ENCODE results near the gene SRRM4. TPM values are rescaled to one million over a fixed set of nuclear protein-coding genes. Genes with fewer than 3 reads are reported as not detected.

SRRM4 gene
- total RNA-seq, 1 experiment from 2014 or later = not detected

DNA sequence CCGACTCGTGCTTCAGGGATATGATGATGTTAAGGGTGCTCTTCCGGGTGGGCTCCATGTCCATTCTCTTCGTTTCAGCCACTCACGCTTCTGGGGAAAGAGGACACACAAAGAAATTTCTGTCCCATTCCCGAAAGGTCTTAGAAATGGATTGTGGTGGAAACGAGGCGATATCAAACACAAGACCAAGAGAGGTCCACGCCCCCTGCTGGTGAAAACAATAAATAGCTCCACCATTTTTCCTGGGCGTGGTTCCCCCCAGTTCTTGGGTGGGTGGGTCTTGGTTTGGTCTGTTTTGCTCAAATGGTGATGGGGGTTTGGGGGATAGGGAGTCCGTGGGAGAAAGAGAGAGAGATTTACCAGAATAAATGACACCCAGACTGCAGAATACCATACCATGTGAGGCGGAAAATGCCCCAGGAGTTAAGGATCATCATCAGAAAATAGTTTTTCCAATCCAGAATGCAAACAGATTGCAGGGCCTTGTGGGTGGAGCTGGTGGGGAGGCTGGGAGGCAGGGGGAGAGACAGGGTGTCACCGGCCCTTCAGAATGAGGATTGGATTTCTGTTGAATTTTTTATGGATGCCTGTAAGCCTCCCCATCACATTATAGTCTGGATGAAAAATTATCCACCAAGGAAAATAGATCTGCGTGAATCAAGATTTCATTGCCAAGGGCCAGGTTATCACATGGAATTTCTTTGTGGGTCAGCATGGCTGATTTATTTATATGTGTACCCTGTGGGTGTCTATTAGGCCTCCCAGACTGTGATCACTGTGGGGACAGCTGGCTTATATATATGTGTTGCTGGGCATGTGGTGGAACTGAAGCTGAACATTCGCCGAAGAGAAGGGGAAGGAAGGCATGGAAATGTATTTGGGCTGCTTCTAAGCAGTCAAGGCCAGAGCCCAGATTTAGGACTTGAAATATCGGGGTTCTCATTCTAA is 55.8 kb downstream of the SRRM4 start:
- H3K4me3 ChIP-seq = no peak overlapping the region
- DNase-seq = no peak
- H3K9me3 ChIP-seq = no peaks in the 10 kb centered on the region
- H3K36me3 ChIP-seq = no peaks in the 10 kb centered on the region
- H3K27me3 ChIP-seq = no peaks in the 10 kb centered on the region

DNA sequence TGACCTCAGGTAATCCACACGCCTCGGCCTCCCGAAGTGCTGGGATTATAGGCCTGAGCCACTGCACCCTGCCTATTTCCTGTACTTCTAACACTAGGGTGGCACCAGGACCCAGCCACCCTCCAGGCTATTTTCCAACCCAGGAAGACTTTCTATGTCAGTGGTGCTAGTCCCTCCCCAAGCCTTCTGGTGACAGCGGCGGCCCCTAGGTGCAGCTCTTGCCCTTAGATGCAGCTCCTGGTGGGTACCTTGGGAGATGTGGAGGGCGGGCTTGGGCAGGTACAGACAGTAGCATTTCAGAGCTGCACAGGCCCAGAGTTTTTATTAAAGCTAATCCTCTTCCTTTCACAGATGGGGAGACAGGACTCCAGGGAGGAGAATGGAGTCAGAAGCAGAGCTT is 62.8 kb downstream of the SRRM4 start:
- no peak for DNase-seq
- Histone ChIP-seq H3K27me3 (no peaks in the 10 kb centered on the region), H3K9me3 (no peaks in the 10 kb centered on the region), H3K36me3 (no peaks in the 10 kb centered on the region), H3K4me3 (no peak overlapping the region)

DNA sequence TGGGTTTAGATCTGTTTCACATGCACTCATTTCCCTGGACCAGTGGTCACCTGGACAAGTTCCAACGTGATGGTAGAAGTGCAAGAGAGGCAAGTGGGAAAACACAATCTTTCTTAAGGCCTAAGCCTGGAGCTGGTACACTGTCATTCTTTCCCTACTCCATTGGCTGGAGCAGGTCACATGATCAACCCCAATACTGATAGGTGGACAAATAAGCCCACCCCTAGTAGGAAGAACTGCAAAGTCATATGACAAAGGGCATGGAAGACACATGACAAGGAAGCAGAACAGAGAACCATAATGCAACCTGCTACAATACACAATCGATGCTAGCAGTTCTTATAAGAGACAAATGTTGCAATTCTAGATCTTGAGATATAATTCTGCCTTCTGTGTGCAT is 66.3 kb downstream of the SRRM4 start:
- Histone ChIP-seq H3K27me3 (no peaks in the 10 kb centered on the region), H3K36me3 (no peaks in the 10 kb centered on the region), H3K9me3 (no peaks in the 10 kb centered on the region), H3K4me3 (no peak overlapping the region)
- DNase-seq = no peak

DNA sequence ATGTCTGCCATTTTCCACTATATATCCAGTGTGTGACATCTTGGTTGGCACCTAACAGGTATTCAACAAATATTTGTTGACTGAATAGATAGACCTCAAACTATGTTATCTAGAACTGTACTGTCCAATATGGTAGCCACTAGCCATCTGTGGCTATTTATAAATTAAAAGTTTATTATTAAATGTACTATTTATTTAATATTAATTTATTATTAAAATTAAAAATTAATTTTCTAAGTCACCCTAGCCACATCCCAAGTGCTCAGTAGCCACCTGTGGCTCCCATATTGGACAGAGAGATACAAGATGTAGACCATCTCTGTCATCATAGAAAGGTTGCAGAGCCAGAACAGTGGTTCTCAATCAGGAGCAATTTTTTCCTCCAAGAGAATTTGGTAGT is 69.3 kb downstream of the SRRM4 start:
- H3K4me3 ChIP-seq = no peak overlapping the region
- H3K27me3 ChIP-seq = no peaks in the 10 kb centered on the region
- H3K9me3 ChIP-seq = no peaks in the 10 kb centered on the region
- H3K36me3 ChIP-seq = no peaks in the 10 kb centered on the region
- DNase-seq = no peak

DNA sequence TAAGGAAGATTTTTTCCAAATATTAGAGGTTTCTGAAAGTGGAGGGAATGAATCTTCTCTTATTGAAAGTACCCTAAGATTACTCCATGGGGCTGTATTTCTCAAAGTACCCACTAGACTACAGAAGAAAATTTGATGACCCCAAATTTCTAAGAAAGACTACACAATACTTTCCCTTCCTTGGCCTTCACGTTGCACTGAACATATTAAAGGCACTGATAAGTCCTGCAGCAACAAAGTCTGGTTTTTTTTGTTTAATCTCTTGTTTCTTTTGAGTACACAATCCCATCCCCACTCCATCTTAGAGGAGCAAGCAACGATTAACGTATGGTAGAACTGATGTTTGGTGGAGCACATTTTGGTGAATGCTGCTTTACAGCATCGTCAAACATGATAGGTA is 70.1 kb downstream of the SRRM4 start:
- no peak for DNase-seq
- H3K36me3 ChIP-seq = no peaks in the 10 kb centered on the region
- H3K27me3 ChIP-seq = no peaks in the 10 kb centered on the region
- H3K9me3 ChIP-seq = no peaks in the 10 kb centered on the region
- H3K4me3 ChIP-seq = no peak overlapping the region

DNA sequence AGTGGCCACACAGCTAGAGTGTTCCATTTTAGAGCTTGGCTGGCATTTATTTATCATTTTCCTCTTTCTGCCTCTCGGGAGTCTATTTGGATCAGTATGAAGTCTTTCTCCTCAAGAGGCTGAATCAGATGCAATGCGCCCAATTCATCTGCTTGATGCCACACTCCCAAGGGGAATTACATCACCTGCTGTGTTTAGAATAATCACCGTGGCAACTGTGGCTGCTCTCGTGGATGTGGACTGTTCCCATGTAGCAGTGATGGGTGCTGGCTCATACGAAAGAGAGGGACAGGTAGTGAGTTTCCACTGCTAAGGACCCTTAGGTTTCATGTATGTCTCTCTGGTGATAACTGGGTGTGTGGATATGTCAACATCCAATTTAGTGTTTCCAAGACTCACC is 70.7 kb downstream of the SRRM4 start:
- Histone ChIP-seq H3K27me3 (no peaks in the 10 kb centered on the region), H3K9me3 (no peaks in the 10 kb centered on the region), H3K4me3 (no peak overlapping the region), H3K36me3 (no peaks in the 10 kb centered on the region)
- no peak for DNase-seq

DNA sequence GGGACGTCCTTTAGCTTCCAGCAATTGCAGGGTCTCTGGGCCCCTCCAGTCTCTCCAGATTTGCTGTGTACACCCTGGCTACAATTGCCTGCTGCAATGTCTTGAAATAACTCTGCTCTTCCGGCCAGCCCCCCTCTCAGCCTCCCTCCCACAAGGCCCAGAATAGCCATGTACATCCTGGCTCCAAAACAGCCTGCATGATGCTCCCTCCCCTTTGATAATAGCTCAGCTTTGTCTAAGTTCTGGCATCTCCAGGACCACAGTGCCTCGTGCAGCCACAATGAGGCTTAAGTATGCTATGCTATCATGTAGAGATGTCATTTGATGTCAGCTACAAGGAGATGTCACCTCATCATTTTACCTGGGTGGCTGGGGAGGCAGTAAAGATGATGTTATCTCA is 74.6 kb downstream of the SRRM4 start:
- no peak for DNase-seq

DNA sequence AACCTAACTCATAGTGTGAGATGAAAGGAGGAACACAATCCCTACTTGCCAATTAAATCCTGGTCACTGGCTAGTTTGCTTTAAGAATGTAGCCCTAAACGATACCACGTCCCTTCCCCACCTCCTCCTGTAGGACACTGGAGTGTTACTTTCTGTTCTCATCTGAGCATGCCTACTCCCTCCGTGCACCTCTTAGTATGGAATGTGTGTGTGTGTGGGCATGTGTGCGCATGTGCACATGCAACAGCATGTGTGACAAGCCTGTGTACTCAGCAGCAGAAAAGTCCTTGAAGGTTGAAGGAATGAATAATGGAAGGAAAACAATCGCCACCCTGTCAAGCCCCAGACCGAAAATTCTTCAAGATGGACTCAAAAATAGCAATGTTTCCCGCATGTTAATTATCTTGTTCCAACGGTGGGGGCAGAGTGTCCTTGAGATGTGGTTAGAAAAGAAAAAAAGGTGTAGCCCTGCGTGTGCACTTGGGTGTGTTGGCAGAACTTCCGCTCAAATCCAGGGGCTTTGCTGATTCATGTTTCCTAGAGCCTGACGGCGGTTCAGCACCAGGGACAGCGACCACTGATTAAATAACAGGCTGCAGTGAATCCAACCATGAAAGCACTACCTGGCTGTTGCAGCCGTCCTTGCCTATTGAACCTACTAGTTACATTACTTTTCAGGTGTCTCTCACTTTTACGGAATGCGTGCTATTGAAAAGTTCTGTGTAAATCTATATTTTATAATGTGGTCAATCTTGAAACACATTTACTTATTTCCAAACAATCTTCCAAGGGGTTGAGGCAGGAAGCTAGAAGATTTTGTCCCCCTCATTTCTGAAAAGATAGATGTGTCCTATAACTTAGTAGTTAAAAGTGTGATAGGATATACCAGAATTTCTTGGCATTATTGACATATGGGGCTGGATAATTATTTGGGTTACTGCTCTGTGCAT is 79.8 kb downstream of the SRRM4 start:
- no peaks in the 10 kb centered on the region for H3K27me3 ChIP-seq
- no peaks in the 10 kb centered on the region for H3K9me3 ChIP-seq
- no peaks in the 10 kb centered on the region for H3K36me3 ChIP-seq
- no peak overlapping the region for H3K4me3 ChIP-seq
- DNase-seq = peak; percentile 35

More for the DNA sequence above, 74.6 kb downstream of the SRRM4 start:
- H3K9me3 ChIP-seq = no peaks in the 10 kb centered on the region
- no peak overlapping the region for H3K4me3 ChIP-seq
- no peaks in the 10 kb centered on the region for H3K36me3 ChIP-seq
- no peaks in the 10 kb centered on the region for H3K27me3 ChIP-seq

DNA sequence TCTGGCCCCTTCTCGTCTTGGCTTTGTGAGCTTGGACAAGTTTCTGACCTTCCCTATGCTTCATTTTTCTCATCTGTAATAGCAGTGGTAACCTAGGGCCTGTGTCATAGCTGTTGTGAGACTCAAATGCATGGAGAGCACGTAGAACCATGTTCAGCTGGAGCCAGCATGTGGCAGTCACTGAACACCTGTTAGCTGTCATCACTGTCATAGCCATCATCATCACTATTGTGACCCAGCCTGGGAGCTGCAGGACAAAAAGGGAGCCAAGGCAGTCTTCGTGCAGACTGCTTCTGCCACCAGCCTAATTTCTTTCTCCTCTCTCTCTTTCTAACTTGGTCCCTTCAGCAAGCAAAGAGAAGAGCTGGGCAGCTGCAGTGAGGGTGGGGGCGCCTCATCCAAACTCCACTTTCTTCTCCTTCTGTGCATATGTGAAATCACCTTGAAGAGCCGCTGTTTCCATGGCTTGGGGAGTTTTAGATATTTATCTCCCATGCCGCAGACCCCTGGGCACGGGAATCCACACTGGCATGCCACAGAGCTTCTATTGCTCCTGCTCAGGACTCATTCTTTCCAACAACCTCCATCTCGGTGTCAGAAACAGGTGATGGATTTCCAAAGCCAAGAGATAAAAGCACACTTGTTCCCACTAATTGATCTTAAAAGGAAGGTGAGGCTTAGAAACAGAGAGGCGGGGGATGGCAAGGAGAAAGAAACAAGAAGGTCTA is 87.0 kb downstream of the SRRM4 start:
- H3K9me3 ChIP-seq = no peaks in the 10 kb centered on the region
- H3K36me3 ChIP-seq = no peaks in the 10 kb centered on the region
- no peak for DNase-seq
- no peaks in the 10 kb centered on the region for H3K27me3 ChIP-seq
- no peak overlapping the region for H3K4me3 ChIP-seq

DNA sequence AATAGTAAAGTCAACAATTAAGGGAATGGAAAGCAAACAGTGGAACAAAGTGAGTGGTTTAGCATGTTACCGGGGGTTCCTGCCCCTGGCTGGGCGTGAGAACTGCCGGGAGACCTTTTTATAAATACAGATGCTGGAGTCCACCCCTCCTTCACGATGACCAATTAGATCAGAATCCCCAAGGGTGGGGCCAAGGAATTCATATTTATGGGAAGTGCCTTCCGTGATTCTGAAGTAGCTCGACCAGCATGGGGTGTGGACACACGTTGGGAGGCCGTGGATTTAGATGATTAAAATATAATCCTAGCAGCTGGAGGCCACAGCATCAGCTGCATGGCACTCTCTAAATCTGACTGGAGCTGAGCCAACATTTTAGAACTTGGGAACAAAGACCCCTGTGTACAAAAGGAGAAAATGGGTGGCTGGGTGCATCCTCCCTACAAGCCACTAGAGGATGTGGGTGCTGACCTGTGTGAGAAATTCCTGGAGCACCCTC is 87.9 kb downstream of the SRRM4 start:
- H3K4me3 ChIP-seq = no peak overlapping the region
- no peaks in the 10 kb centered on the region for H3K27me3 ChIP-seq
- DNase-seq = no peak

DNA sequence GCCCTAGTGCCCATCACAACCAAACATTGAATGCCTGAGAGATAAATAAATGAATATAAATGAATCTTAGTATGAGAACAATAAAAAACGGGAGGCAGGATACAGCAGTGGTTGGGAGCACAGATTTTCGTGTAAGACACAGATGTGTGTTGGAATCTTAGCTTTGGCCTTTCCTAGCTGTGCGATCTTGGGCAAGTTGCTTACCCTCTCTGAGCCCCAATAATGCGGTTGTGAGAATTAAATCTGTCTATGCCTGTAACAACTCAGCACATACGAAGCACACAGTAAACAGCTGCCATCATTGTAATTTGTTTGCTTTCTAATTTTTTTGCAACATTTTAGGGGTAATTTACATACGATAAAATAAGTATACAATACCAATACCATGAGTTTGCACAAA is 89.8 kb downstream of the SRRM4 start:
- Histone ChIP-seq H3K9me3 (no peaks in the 10 kb centered on the region), H3K36me3 (no peaks in the 10 kb centered on the region), H3K27me3 (no peaks in the 10 kb centered on the region), H3K4me3 (no peak overlapping the region)
- no peak for DNase-seq

More for the DNA sequence above, 87.9 kb downstream of the SRRM4 start:
- Histone ChIP-seq H3K9me3 (no peaks in the 10 kb centered on the region), H3K36me3 (no peaks in the 10 kb centered on the region)

DNA sequence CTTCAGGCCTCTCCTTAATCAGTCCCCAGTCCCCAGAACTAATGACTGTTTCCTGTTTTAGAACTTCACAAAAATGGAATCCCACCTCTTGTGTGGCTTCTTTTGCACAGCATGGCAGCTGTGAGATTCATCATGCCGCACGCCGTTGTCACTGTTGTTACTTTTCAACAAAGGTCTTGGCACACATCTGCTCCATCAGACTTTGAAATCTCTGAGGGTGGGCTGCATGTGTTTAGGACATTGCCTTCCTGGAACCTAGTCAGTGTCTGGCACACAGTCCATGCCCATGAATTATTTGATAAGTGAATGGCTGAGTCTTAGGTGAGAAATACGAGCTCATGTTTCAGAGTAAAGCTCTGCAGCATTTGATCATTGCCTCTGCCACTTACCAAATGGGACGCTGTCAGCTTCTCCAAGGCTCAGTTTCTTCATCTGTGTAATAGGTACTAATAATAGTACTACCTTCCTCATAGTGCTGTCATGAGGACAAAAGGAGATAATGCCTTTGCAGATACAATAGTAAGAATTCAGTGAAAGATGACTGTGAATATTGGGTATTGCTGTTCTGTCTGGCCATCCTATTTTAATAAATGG is 90.4 kb downstream of the SRRM4 start:
- no peak for DNase-seq
- no peak overlapping the region for H3K4me3 ChIP-seq
- H3K36me3 ChIP-seq = no peaks in the 10 kb centered on the region
- H3K27me3 ChIP-seq = no peaks in the 10 kb centered on the region
- H3K9me3 ChIP-seq = no peaks in the 10 kb centered on the region

DNA sequence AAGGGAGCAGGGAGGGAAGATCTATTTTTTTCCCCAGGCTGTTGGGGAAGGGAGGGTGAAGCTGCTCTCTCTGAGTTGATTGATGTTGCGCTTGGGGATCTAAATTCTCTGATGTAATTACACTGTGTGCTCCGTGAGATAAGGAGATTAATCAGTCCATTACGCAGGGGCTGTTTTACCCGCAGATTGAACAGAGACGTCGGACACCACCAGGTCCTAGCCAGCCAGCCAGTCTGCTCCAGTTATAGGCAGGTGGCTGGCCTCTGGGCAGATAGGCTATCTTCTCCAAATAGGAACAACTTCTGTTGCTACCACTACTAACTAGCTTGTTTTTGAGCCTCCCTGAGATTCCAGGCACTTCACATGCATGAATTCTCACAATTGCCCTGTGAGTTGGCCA is 91.1 kb downstream of the SRRM4 start:
- Histone ChIP-seq H3K27me3 (no peaks in the 10 kb centered on the region), H3K36me3 (no peaks in the 10 kb centered on the region), H3K4me3 (no peak overlapping the region), H3K9me3 (no peaks in the 10 kb centered on the region)
- DNase-seq = no peak

DNA sequence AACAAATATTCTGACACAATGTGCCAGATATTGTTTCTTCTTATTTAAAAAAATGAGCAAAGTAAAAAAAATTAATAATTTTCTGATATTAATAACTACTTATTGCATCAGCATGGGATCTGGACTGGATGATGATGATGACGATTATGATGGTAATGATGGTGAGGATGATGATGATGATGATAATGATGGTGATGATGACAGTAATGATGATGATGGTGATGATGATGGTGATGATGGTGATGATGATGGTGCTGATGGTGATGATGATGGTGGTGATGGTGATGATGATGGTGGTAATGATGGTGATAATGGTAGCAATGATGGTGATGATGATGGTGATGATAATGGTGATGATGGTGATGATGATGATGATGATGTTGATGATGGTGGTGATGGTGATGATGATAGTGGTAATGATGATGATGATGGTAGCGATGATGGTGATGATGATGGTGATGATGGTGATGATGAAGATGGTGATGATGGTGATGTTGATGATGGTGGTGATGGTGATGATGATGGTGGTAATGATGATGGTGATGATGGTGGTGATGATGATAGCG is 94.0 kb downstream of the SRRM4 start:
- DNase-seq = no peak
- no peak overlapping the region for H3K4me3 ChIP-seq
- H3K27me3 ChIP-seq = no peaks in the 10 kb centered on the region

DNA sequence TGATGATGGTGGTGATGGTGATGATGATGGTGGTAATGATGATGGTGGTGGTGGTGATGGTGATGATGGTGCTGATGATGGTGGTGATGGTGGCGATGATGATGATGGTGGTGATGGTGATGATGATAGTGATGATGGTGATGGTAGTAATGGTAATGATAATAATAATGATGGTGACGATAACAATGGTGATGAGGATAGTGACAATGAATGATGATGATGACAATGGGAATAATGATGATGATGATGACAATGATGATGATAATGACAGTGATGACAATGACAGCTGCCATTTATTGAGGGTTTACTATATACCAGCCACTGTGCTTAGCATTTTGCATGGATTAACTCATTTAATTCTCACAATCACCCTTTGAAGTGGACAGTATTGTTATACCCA is 94.6 kb downstream of the SRRM4 start:
- no peaks in the 10 kb centered on the region for H3K36me3 ChIP-seq

More for the DNA sequence above, 94.0 kb downstream of the SRRM4 start:
- no peaks in the 10 kb centered on the region for H3K9me3 ChIP-seq
- no peaks in the 10 kb centered on the region for H3K36me3 ChIP-seq

DNA sequence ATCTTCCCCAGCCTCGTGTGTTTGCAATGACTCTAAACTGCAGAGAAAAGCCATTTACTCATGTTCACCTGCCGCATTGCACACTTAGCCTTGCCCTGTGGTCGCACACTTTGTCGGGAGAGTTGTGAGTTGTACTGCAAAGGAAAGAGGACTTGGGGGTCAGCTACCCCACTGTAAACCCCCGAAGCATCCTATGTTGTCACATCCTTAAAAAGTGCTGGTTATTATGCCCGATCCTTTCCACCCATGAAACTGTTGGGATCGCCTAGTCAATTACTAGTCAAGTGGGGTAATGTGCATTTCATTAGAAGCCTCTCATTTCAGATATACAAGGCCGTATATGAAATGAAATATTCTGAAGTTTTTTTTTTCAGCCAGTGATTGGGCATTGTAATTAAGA is 98.2 kb downstream of the SRRM4 start:
- Histone ChIP-seq H3K4me3 (no peak overlapping the region), H3K36me3 (no peaks in the 10 kb centered on the region), H3K27me3 (no peaks in the 10 kb centered on the region), H3K9me3 (no peaks in the 10 kb centered on the region)
- no peak for DNase-seq

More for the DNA sequence above, 94.6 kb downstream of the SRRM4 start:
- Histone ChIP-seq H3K4me3 (no peak overlapping the region), H3K9me3 (no peaks in the 10 kb centered on the region), H3K27me3 (no peaks in the 10 kb centered on the region)
- DNase-seq = no peak
